Skeletal muscle tissue (tissue), 4 donors: ENCODE results near the gene FCHSD1. TPM values are rescaled to one million over a fixed set of nuclear protein-coding genes. Genes with fewer than 3 reads are reported as not detected.

Experiments used
- H3K27ac ChIP-seq: one replicate; pipeline ENCODE4 v1.7.0; 2013; ENCODE audit warnings: mild to moderate bottlenecking, low read depth, low read length, inconsistent platforms
- H3K27me3 ChIP-seq, 3 donors: one replicate each; pipeline ENCODE4 v1.7.0; 2013; ENCODE audit warnings: low read length in 3 of 3; ENCODE audit not compliant: control insufficient read depth in 3 of 3, insufficient read depth in 3 of 3
- H3K36me3 ChIP-seq, 3 donors: one replicate each; pipeline ENCODE4 v1.7.0; 2013; ENCODE audit warnings: low read length in 3 of 3; ENCODE audit not compliant: control insufficient read depth in 3 of 3, insufficient read depth in 3 of 3
- H3K4me1 ChIP-seq, 3 donors: one replicate each; pipeline ENCODE4 v1.7.0; 2013; ENCODE audit warnings: low read length in 3 of 3, mild to moderate bottlenecking in 3 of 3; ENCODE audit not compliant: control insufficient read depth in 3 of 3, insufficient read depth in 3 of 3
- H3K4me3 ChIP-seq, 3 donors: one replicate each; pipeline ENCODE4 v1.7.0; 2013; ENCODE audit warnings: low read length in 3 of 3
- H3K9ac ChIP-seq, 3 donors: one replicate each; pipeline ENCODE4 v1.7.0; 2013; ENCODE audit warnings: low read length in 3 of 3, mild to moderate bottlenecking in 3 of 3, moderate library complexity in 2 of 3, low read depth in 1 of 3
- H3K9me3 ChIP-seq, 3 donors: one replicate each; pipeline ENCODE4 v1.7.0; 2013; ENCODE audit warnings: low read length in 3 of 3; ENCODE audit not compliant: control insufficient read depth in 3 of 3
- total RNA-seq: library from RNA; depleted of rRNA; stranded (reverse); fragments of >200 nt; gene quantifications from one replicate; pipeline ENCODE4 v1.2.3, GENCODE V29; 2014
- donor health status: Osteomylitis.

The FCHSD1 gene
- 5.2 TPM for total RNA-seq

- no peaks in the 10 kb centered on the region for H3K9me3 ChIP-seq
- H3K9ac ChIP-seq: peak within 1 kb of the TSS; percentile 15 to 45 (median 32)
- peaks cover 0 to 6% (median 4%) of the 10 kb centered on the region in 3 donors for H3K27me3 ChIP-seq
- peaks cover 0 to 11% (median 6%) of the 10 kb centered on the region in 3 donors for H3K4me1 ChIP-seq
- peak within 1 kb of the TSS; percentile 67 to 68 (median 67) for H3K4me3 ChIP-seq
- H3K27ac ChIP-seq: no peak within 1 kb of the TSS
- H3K36me3 ChIP-seq: peaks cover 0 to 14% (median 3%) of the 10 kb centered on the region in 3 donors
These were observed at the start of gene FCHSD1 for GRCh38 chr5:141650851-141651727. TSS of gene FCHSD1 (minus strand) at chr5:141651418. CDS start at chr5:141651368, 50 bp downstream.

GRCh38 chr5:141697586-141697985 lies 46.4 kb upstream of the FCHSD1 start:
- Histone ChIP-seq H3K27ac (no peak overlapping the region), H3K9ac (no peak overlapping the region), H3K36me3 (no peaks in the 10 kb centered on the region), H3K27me3 (peaks cover 50 to 56% (median 55%) of the 10 kb centered on the region in 3 donors), H3K4me3 (no peak overlapping the region), H3K9me3 (no peaks in the 10 kb centered on the region), H3K4me1 (peaks cover 8 to 14% (median 12%) of the 10 kb centered on the region in 3 donors)

GRCh38 chr5:141696431-141696830 lies 45.2 kb upstream of the FCHSD1 start:
- Histone ChIP-seq H3K9me3 (no peaks in the 10 kb centered on the region), H3K4me3 (no peak overlapping the region), H3K27ac (no peak overlapping the region), H3K4me1 (peaks cover 6 to 13% (median 7%) of the 10 kb centered on the region in 3 donors), H3K27me3 (peaks cover 44 to 50% (median 46%) of the 10 kb centered on the region in 3 donors), H3K36me3 (no peaks in the 10 kb centered on the region), H3K9ac (no peak overlapping the region)

- Histone ChIP-seq H3K36me3 (no peaks in the 10 kb centered on the region), H3K9me3 (no peaks in the 10 kb centered on the region), H3K9ac (no peak overlapping the region), H3K4me1 (peaks cover 5 to 11% (median 5%) of the 10 kb centered on the region in 3 donors), H3K27me3 (peaks cover 37 to 44% (median 43%) of the 10 kb centered on the region in 3 donors), H3K4me3 (no peak overlapping the region), H3K27ac (no peak overlapping the region)
These were observed 44.5 kb upstream of the FCHSD1 start for GRCh38 chr5:141695627-141696215.

GRCh38 chr5:141694479-141694878 lies 43.3 kb upstream of the FCHSD1 start:
- no peaks in the 10 kb centered on the region for H3K9me3 ChIP-seq
- no peaks in the 10 kb centered on the region for H3K36me3 ChIP-seq
- no peak overlapping the region for H3K9ac ChIP-seq
- no peak overlapping the region for H3K27ac ChIP-seq
- H3K27me3 ChIP-seq: peaks cover 28 to 35% (median 30%) of the 10 kb centered on the region in 3 donors
- H3K4me3 ChIP-seq: no peak overlapping the region
- H3K4me1 ChIP-seq: peaks cover 5 to 11% (median 5%) of the 10 kb centered on the region in 3 donors

GRCh38 chr5:141692919-141693725 lies 41.9 kb upstream of the FCHSD1 start:
- Histone ChIP-seq H3K9ac (no peak overlapping the region), H3K27ac (no peak overlapping the region), H3K9me3 (no peaks in the 10 kb centered on the region), H3K4me3 (no peak overlapping the region), H3K27me3 (peaks cover 18 to 27% (median 23%) of the 10 kb centered on the region in 3 donors), H3K36me3 (no peaks in the 10 kb centered on the region), H3K4me1 (peaks cover 5 to 11% (median 5%) of the 10 kb centered on the region in 3 donors)

- H3K9me3 ChIP-seq: no peaks in the 10 kb centered on the region
- peak overlapping the region in 1 of 3 donors; percentile 54 for H3K9ac ChIP-seq
- H3K27ac ChIP-seq: no peak overlapping the region
- no peaks in the 10 kb centered on the region for H3K36me3 ChIP-seq
- H3K4me3 ChIP-seq: peak overlapping the region; percentile 53 to 67 (median 56)
- H3K27me3 ChIP-seq: peaks cover 13 to 21% (median 17%) of the 10 kb centered on the region in 3 donors
- peaks cover 5 to 11% (median 5%) of the 10 kb centered on the region in 3 donors for H3K4me1 ChIP-seq
These were observed 41.3 kb upstream of the FCHSD1 start for GRCh38 chr5:141692533-141692888.

DNA sequence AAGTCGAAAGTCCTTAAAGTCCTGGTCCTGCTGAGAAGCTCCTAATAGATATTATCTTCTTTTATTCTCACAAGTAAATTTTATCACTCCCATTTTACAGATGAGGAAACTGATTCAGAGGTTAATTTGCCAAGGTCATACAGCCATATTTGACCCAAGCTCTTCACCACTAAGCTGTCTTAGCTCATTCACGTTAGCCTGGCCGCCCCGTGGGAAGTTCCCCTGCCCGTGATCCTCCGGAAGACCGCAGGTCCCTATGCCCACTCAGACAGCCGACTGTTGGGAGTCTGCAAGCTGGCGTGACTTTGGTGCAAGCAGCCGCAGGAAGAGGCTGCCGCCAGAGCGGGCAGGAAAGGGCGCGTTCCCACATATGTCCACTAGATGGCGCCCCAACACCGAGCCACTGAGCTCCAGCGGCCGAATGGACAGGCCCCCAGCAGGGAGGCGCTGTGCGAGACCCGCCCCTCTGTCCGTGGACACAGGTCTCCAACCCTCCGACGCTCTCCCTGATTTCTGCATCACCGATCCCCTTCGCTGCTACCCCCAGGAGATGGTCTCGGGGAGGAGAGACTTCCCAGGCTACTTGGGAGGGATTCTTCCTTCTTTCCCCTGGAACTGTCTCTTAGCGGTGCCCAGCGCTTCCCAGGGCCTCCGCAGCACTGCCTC lies 40.8 kb upstream of the FCHSD1 start:
- Histone ChIP-seq H3K9ac (peak overlapping the region in 1 of 3 donors; percentile 54), H3K27me3 (peaks cover 10 to 18% (median 13%) of the 10 kb centered on the region in 3 donors), H3K27ac (no peak overlapping the region), H3K4me1 (peaks cover 5 to 11% (median 5%) of the 10 kb centered on the region in 3 donors), H3K9me3 (no peaks in the 10 kb centered on the region), H3K36me3 (no peaks in the 10 kb centered on the region), H3K4me3 (peak overlapping the region; percentile 53 to 67 (median 56))

DNA sequence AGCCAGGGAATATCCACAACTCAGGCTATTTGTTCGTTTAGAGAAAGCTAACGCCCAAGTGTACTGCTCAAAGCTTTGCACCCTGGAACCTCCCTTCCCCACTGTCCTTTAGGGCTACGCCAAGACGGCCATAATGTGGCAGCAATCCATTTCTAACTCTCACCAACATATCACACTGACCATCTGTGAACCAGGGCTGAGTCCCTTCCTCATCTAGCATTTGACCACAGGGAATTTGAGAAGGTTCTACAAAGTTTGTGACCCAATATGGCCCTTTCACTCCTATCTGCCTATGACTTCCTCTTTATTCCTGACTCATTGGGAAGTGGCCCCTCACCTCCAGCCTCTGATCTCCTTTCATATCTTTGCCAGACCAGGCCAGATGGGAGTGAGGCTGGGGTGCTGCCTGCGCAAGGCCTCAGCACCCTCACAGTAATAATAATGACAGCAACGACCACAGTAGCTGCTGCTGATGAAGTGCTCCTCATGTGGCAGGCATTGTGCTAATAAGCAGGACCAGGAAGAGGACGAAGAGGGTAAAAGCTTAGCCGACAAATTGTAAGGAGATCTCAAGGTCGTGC lies 40.2 kb upstream of the FCHSD1 start:
- Histone ChIP-seq H3K4me3 (no peak overlapping the region), H3K27me3 (peaks cover 4 to 13% (median 12%) of the 10 kb centered on the region in 3 donors), H3K27ac (no peak overlapping the region), H3K4me1 (peaks cover 5 to 11% (median 5%) of the 10 kb centered on the region in 3 donors), H3K36me3 (no peaks in the 10 kb centered on the region), H3K9me3 (no peaks in the 10 kb centered on the region), H3K9ac (no peak overlapping the region)
